ENCODE data around the gene SSBP2. TPM values are rescaled to one million over a fixed set of nuclear protein-coding genes. Genes with fewer than 3 reads are reported as not detected.

Gene SSBP2
- total and polyA plus RNA-seq, 3 experiments from 2014 or later = 9.2 to 21.8 (median 10.4) TPM

DNA sequence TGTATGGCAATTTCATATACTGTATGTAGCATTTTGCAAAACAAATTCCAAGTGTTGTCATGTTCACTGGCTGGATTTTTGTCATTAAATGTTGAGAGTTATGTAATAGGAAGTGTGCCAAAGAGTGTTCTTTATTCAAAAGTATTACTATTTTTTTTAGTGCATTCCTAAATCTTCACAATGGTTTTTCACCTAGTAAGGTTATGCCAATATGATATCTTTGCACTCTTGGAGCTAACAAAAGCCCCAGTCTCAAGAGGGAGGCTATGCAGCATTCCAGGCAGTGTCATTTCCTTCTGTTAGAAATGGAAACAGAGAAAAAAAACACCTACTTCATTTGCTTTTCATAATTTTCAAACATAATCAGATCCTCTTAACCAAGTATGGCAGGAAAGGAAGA lies 5.1 kb upstream of the SSBP2 start:
- peaks cover 11% of the 10 kb centered on the region for H3K4me1 ChIP-seq (ENCODE audit: insufficient read depth, low read length)
- POLR2A ChIA-PET = no interaction called here
- H3K27me3 ChIP-seq (ENCODE audit: insufficient read depth, low read length, poor library complexity, severe bottlenecking) = no peaks in the 10 kb centered on the region
- H3K4me3 Mint-ChIP-seq = no peak overlapping the region
- peaks cover 7 to 11% of the 10 kb centered on the region in 2 donors for H3K27me3 Mint-ChIP-seq
- H3K27ac Mint-ChIP-seq = no peak overlapping the region
- DNase-seq = no peak
- peaks cover 0 to 5% (median 3%) of the 10 kb centered on the region in 3 donors for H3K4me1 Mint-ChIP-seq
- no peaks in the 10 kb centered on the region for H3K9me3 ChIP-seq (ENCODE audit: low read length)
- H3K36me3 ChIP-seq (ENCODE audit: insufficient read depth, low read length) = no peaks in the 10 kb centered on the region
- no peak overlapping the region for H3K27ac ChIP-seq (ENCODE audit: low read depth, low read length)
- no peaks in the 10 kb centered on the region for H3K36me3 Mint-ChIP-seq
- no peaks in the 10 kb centered on the region for H3K9me3 Mint-ChIP-seq
- no peak overlapping the region for H3K4me3 ChIP-seq (ENCODE audit: low read length)
- CTCF ChIA-PET = interaction anchor here (0.8 to 1.4 kb wide), 2 partner anchors 83 to 96 kb away, joined by 3 read pairs; no protein-coding TSS in a partner anchor

DNA sequence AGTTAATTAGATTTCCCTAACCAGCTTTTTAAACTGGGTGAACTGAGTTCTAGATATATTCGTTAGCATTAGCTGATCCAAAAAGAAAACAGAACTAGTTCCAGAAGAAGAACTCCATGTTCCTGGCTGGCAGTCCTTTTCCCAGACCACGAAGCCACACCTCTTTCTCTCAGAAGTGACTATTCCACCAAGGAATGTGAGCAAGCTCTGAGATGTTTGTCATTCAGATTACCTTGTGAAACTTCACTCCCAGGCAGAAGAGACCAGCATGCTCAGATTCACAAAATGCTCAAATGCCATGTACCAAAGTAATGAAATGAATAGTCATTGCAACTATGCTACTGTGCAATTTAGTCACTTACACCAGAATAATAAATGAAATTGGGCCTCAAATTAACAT lies 4.4 kb upstream of the SSBP2 start:
- CTCF ChIA-PET = interaction anchor here (1.4 kb wide), 1 partner anchor 83 kb away, joined by 3 read pairs; no protein-coding TSS in a partner anchor
- no peak overlapping the region for H3K27ac Mint-ChIP-seq
- H3K36me3 ChIP-seq (ENCODE audit: insufficient read depth, low read length) = no peaks in the 10 kb centered on the region
- H3K4me1 Mint-ChIP-seq = peaks cover 0 to 8% (median 3%) of the 10 kb centered on the region in 3 donors
- H3K4me3 Mint-ChIP-seq = no peak overlapping the region
- H3K27me3 ChIP-seq (ENCODE audit: insufficient read depth, low read length, poor library complexity, severe bottlenecking) = no peaks in the 10 kb centered on the region
- H3K27ac ChIP-seq (ENCODE audit: low read depth, low read length) = no peak overlapping the region
- no peak overlapping the region for H3K4me3 ChIP-seq (ENCODE audit: low read length)
- H3K27me3 Mint-ChIP-seq = peaks cover 7% of the 10 kb centered on the region in 2 donors
- no peak for DNase-seq
- H3K9me3 ChIP-seq (ENCODE audit: low read length) = no peaks in the 10 kb centered on the region
- H3K36me3 Mint-ChIP-seq = peaks cover 0 to 3% (median 0%) of the 10 kb centered on the region in 3 donors
- POLR2A ChIA-PET = interaction anchor here (0.7 kb wide), 1 partner anchor 97 kb away, joined by 3 read pairs; no protein-coding TSS in a partner anchor
- H3K4me1 ChIP-seq (ENCODE audit: insufficient read depth, low read length) = peaks cover 11% of the 10 kb centered on the region
- H3K9me3 Mint-ChIP-seq = no peaks in the 10 kb centered on the region

DNA sequence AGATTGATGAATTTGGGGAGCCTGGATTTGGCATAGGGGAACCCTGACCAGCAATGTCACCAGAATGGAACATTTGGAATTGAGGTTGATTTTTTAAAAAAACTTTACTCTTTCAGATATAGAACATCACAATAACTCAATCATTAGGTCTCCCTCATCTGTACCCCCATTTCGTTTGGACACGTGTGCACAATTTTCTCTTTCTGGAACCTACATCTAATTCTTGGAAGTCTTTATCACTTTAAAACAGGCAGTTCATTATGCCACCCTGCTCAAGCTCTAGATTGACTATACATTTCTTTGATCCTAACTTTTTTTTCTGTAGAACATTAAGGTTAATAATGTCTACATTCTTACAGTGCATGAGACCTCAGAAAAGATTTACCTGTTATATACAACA lies 3.7 kb upstream of the SSBP2 start:
- H3K4me3 Mint-ChIP-seq = peak overlapping the region in 1 of 7 donors; percentile 94
- POLR2A ChIA-PET = interaction anchor here (0.7 kb wide), 1 partner anchor 98 kb away, joined by 3 read pairs; no protein-coding TSS in a partner anchor
- no peaks in the 10 kb centered on the region for H3K36me3 ChIP-seq (ENCODE audit: insufficient read depth, low read length)
- H3K27me3 ChIP-seq (ENCODE audit: insufficient read depth, low read length, poor library complexity, severe bottlenecking) = no peaks in the 10 kb centered on the region
- no peak for DNase-seq
- H3K4me1 Mint-ChIP-seq = peaks cover 1 to 9% (median 4%) of the 10 kb centered on the region in 3 donors
- CTCF ChIA-PET = interaction anchor here (2.6 kb wide), 1 partner anchor 96 kb away, joined by 6 read pairs; no protein-coding TSS in a partner anchor
- H3K4me3 ChIP-seq (ENCODE audit: low read length) = no peak overlapping the region
- H3K27ac ChIP-seq (ENCODE audit: low read depth, low read length) = no peak overlapping the region
- H3K9me3 Mint-ChIP-seq = no peaks in the 10 kb centered on the region
- peaks cover 11% of the 10 kb centered on the region for H3K4me1 ChIP-seq (ENCODE audit: insufficient read depth, low read length)
- H3K9me3 ChIP-seq (ENCODE audit: low read length) = no peaks in the 10 kb centered on the region
- H3K27me3 Mint-ChIP-seq = peaks cover 4 to 8% of the 10 kb centered on the region in 2 donors
- H3K27ac Mint-ChIP-seq = no peak overlapping the region
- H3K36me3 Mint-ChIP-seq = peaks cover 0 to 5% (median 0%) of the 10 kb centered on the region in 3 donors

DNA sequence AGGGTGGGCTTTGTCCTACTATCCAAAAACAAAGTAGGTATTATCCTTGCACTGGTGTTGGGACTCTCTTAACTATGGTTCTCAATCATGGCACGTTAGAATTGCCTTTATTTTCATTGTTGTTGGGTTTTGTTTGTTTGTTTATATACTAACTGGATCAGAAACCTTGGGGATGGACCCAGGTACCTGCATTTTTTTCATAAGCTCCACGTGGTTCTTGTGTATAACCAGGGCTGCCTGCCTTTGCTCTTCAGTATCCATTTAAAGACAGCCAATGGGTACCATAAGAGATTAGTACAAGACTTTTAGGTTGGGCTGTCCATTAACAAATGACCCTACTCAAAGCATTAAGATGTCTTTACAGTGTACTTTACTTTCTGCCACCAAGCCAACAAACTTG lies 2.5 kb upstream of the SSBP2 start:
- Histone ChIP-seq H3K27ac (ENCODE audit: low read depth, low read length) (no peak overlapping the region), H3K4me1 (ENCODE audit: insufficient read depth, low read length) (peaks cover 16% of the 10 kb centered on the region), H3K36me3 (ENCODE audit: insufficient read depth, low read length) (no peaks in the 10 kb centered on the region), H3K4me3 (ENCODE audit: low read length) (no peak overlapping the region), H3K9me3 (ENCODE audit: low read length) (no peaks in the 10 kb centered on the region), H3K27me3 (ENCODE audit: insufficient read depth, low read length, poor library complexity, severe bottlenecking) (no peaks in the 10 kb centered on the region)
- H3K9me3 Mint-ChIP-seq = no peaks in the 10 kb centered on the region
- H3K4me3 Mint-ChIP-seq = peak overlapping the region in 3 of 7 donors; percentile 42 to 94 (median 54)
- ChIA-PET CTCF (interaction anchor here (2.6 kb wide), 1 partner anchor 98 kb away, joined by 6 read pairs; no protein-coding TSS in a partner anchor), POLR2A (interaction anchor here (0.8 kb wide), 1 partner anchor 98 kb away, joined by 3 read pairs; no protein-coding TSS in a partner anchor)
- H3K36me3 Mint-ChIP-seq = peaks cover 0 to 7% (median 0%) of the 10 kb centered on the region in 3 donors
- peaks cover 10 to 21% (median 13%) of the 10 kb centered on the region in 3 donors for H3K4me1 Mint-ChIP-seq
- peaks cover 6 to 8% of the 10 kb centered on the region in 2 donors for H3K27me3 Mint-ChIP-seq
- peak overlapping the region in 2 of 8 donors; percentile 10 to 81 for H3K27ac Mint-ChIP-seq
- DNase-seq = no peak

DNA sequence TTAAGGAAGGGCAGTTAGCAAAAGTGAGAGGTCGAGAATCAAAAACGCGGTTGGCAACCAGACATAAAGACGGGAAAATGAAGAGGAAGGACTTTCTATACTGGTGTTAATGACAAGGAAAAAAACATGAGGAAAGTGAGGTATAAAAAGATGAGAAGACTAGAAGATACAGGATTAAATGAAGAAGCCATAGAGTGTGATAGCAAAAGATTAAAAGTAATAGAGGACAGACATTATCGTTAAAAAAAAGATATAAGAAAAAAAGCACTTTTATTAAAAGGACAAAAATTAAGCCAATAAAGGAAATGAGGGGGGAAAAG lies 1.7 kb upstream of the SSBP2 start:
- Histone ChIP-seq H3K4me1 (ENCODE audit: insufficient read depth, low read length) (peaks cover 17% of the 10 kb centered on the region), H3K36me3 (ENCODE audit: insufficient read depth, low read length) (no peaks in the 10 kb centered on the region), H3K27ac (ENCODE audit: low read depth, low read length) (no peak overlapping the region), H3K9me3 (ENCODE audit: low read length) (no peaks in the 10 kb centered on the region), H3K27me3 (ENCODE audit: insufficient read depth, low read length, poor library complexity, severe bottlenecking) (no peaks in the 10 kb centered on the region), H3K4me3 (ENCODE audit: low read length) (no peak overlapping the region)
- ChIA-PET CTCF (interaction anchor here (2.6 kb wide), 1 partner anchor 98 kb away, joined by 6 read pairs; no protein-coding TSS in a partner anchor), POLR2A (interaction anchor here (3.6 kb wide), 1 partner anchor 99 kb away, joined by 135 read pairs; no protein-coding TSS in a partner anchor)
- no peaks in the 10 kb centered on the region for H3K9me3 Mint-ChIP-seq
- peak overlapping the region in 6 of 7 donors; percentile 2 to 94 (median 70) for H3K4me3 Mint-ChIP-seq
- peak overlapping the region in 3 of 8 donors; percentile 0 to 48 (median 10) for H3K27ac Mint-ChIP-seq
- peaks cover 3 to 11% of the 10 kb centered on the region in 2 donors for H3K27me3 Mint-ChIP-seq
- DNase-seq = no peak
- H3K4me1 Mint-ChIP-seq = peaks cover 10 to 28% (median 21%) of the 10 kb centered on the region in 3 donors
- H3K36me3 Mint-ChIP-seq = peaks cover 0 to 7% (median 0%) of the 10 kb centered on the region in 3 donors

DNA sequence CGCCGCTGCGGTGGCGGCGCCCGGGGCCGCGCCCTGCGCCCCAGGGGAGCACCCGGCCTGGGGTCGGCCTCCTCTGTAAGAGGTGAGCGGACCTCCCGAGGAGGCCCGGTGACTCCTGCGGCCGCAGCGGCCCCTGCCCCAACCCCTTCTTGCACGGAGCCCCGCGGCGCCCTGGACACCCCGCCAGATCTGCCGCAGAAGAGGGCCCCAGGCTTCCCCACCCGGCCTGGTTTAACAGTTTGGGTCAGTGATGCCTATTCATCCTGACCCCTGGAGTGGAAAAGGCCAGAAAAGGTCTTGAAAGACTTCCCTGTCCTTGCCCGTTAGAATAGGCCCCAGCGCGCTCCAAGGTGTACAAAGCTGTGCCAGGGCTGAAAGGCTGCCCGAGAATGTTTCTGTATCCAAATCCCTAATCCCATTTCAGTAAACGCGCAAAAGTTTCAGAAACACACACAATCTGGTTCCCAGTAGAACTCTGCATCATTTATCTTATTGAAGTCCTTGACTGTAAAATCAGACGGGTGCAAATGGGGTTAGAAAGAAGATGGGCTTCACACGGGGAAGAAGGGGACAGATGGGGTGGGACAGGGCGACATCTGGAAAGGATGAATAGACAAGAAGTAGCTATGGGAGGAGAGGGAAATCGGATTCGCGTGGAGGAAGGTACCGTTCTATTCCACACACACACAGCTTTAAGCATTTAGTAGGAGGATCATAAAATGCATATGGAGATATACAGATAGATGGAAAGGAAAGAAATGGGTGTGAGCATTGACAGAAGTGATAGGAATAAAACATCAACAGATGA lies 1.1 kb upstream of the SSBP2 start:
- Histone ChIP-seq H3K27me3 (ENCODE audit: insufficient read depth, low read length, poor library complexity, severe bottlenecking) (no peaks in the 10 kb centered on the region), H3K27ac (ENCODE audit: low read depth, low read length) (peak overlapping the region; percentile 71), H3K4me3 (ENCODE audit: low read length) (peak overlapping the region; percentile 69), H3K9me3 (ENCODE audit: low read length) (no peaks in the 10 kb centered on the region), H3K36me3 (ENCODE audit: insufficient read depth, low read length) (no peaks in the 10 kb centered on the region), H3K4me1 (ENCODE audit: insufficient read depth, low read length) (peaks cover 17% of the 10 kb centered on the region)
- Mint-ChIP-seq H3K4me1 (peaks cover 10 to 33% (median 21%) of the 10 kb centered on the region in 3 donors), H3K27ac (peak overlapping the region in 5 of 8 donors; percentile 9 to 48 (median 47)), H3K36me3 (peaks cover 0 to 7% (median 0%) of the 10 kb centered on the region in 3 donors), H3K4me3 (peak overlapping the region; percentile 76 to 95 (median 94)), H3K27me3 (peaks cover 3 to 11% of the 10 kb centered on the region in 2 donors), H3K9me3 (no peaks in the 10 kb centered on the region)
- DNase-seq = no peak
- ChIA-PET POLR2A (interaction anchor here (1.4 to 3.6 kb wide), 4 partner anchors 27 to 219 kb away, joined by 7 to 135 read pairs (median 17); partner anchors contain the start of gene ATG10), CTCF (interaction anchor here (1.2 to 2.6 kb wide), 5 partner anchors 87 to 99 kb away, joined by 3 to 28 read pairs (median 6); no protein-coding TSS in a partner anchor)

DNA sequence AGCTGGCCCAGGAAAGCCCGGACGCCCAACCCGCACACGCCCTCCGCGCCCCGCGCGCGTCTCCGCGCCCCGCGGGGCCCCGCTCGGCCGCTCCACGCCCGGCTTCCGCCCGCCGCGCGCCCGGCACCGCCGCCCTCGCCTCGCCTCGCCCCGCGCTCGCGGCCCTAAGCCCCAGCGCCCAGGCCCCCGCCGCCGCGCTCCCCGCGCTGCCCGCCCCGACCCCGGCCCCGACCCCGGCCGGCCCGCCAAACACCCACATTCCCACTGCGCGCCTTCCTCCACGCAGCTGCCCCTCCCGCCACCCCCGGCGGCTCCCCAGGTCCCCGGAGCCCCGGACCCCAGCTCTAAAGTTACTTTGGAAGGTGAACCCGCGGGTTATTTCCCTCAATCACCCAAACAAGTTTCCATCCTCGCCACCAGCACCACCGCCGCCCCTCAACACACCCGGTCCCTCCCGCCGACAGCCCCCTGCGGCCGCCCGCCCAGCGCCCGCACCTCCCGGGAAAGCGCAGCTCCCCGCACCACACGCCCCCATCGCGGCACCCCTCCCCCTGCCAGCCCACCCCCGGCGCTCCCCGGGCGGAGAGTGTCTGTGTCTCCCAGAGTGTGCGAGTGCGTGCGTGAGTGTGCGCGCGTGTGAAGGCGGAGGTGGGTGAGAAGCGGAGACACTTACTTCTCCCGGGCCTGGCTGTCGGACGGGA lies 439 bp downstream of the SSBP2 start:
- H3K9me3 ChIP-seq (ENCODE audit: low read length) = no peaks in the 10 kb centered on the region
- H3K4me3 Mint-ChIP-seq = peak overlapping the region; percentile 92 to 95 (median 94)
- H3K36me3 ChIP-seq (ENCODE audit: insufficient read depth, low read length) = no peaks in the 10 kb centered on the region
- DNase-seq = peak in 4 of 5 donors; percentile 11 to 42 (median 22)
- H3K4me1 ChIP-seq (ENCODE audit: insufficient read depth, low read length) = peaks cover 17% of the 10 kb centered on the region
- peaks cover 0 to 7% (median 0%) of the 10 kb centered on the region in 3 donors for H3K36me3 Mint-ChIP-seq
- H3K27ac ChIP-seq (ENCODE audit: low read depth, low read length) = peak overlapping the region; percentile 71
- no peaks in the 10 kb centered on the region for H3K27me3 ChIP-seq (ENCODE audit: insufficient read depth, low read length, poor library complexity, severe bottlenecking)
- CTCF ChIA-PET = interaction anchor here (0.6 to 2.2 kb wide), 8 partner anchors 9 to 134 kb away, joined by 3 to 28 read pairs (median 3); no protein-coding TSS in a partner anchor
- H3K4me3 ChIP-seq (ENCODE audit: low read length) = peak overlapping the region; percentile 69
- H3K27me3 Mint-ChIP-seq = peaks cover 3 to 11% of the 10 kb centered on the region in 2 donors
- H3K27ac Mint-ChIP-seq = peak overlapping the region; percentile 85 to 97 (median 92)
- H3K9me3 Mint-ChIP-seq = no peaks in the 10 kb centered on the region
- POLR2A ChIA-PET = interaction anchor here (0.6 to 3.6 kb wide), 13 partner anchors 9 to 528 kb away, joined by 3 to 135 read pairs (median 4); partner anchors contain the start of genes ATG10 and RPS23
- peaks cover 10 to 40% (median 21%) of the 10 kb centered on the region in 3 donors for H3K4me1 Mint-ChIP-seq

Data from CD8-positive, alpha-beta memory T cell (primary cell).